Colonic mucosa (tissue), 4 donors: ENCODE measurements around the gene SRP54. TPM values are rescaled to one million over a fixed set of nuclear protein-coding genes. Genes with fewer than 3 reads are reported as not detected.
"Not testable (repeated sequence)": the region's sequence is repeated elsewhere in the genome, so short reads cannot be mapped to it uniquely, and the experiment has no call there.

ENCODE experiments used
- DNase-seq: peaks from one replicate; pipeline ENCODE4 v3.0.0-alpha.2; 2020
- H3K27ac ChIP-seq: fragments of 200-600 bp; one replicate; pipeline ENCODE4 v1.8.0; 2021
- H3K27me3 ChIP-seq: fragments of 200-600 bp; one replicate; pipeline ENCODE4 v1.8.0; 2021
- H3K36me3 ChIP-seq: fragments of 200-600 bp; one replicate; pipeline ENCODE4 v1.8.0; 2021
- H3K4me1 ChIP-seq: fragments of 200-600 bp; one replicate; pipeline ENCODE4 v1.8.0; 2021; ENCODE audit warnings: mild to moderate bottlenecking
- H3K4me3 ChIP-seq: fragments of 200-600 bp; one replicate; pipeline ENCODE4 v1.8.0; 2021
- H3K9ac ChIP-seq, 2 donors: one replicate each; pipeline ENCODE4 v1.7.0; 2013; ENCODE audit warnings: control low read depth in 2 of 2, low read depth in 2 of 2, low read length in 2 of 2
- H3K9me3 ChIP-seq: fragments of 200-600 bp; one replicate; pipeline ENCODE4 v1.8.0; 2021
- intact Hi-C: fragments of 100-400 bp; cut with DNase I; formaldehyde crosslinking; loops from one replicate; pipeline ENCODE4 v1.14.1; 2022
- total RNA-seq, 2 donors: library from RNA; stranded (reverse); fragmentation: NEBNext Ultra II Directional in 1 of 2; extraction: Animal tissue kit (Norgen Biotek cat#: 25700) in 1 of 2; gene quantifications; one replicate each; pipeline ENCODE4 v1.2.1, GENCODE V29; 2021
- TF ChIP-seq, protein P1 (sequence below): fragments of 200-600 bp; IDR thresholded peaks from one replicate; pipeline ENCODE4 v1.8.0; 2022; ENCODE audit warnings: antibody characterized with exemption, mild to moderate bottlenecking
- donor health status: healthy.
- donor health status: DM: no; HTN: no; CAD: no.
- donor health status: DM: no; HTN: no; CAD: no.

Gene SRP54
- total RNA-seq, 2 donors from 2014 or later, result 43.5 to 45.6 TPM

DNA sequence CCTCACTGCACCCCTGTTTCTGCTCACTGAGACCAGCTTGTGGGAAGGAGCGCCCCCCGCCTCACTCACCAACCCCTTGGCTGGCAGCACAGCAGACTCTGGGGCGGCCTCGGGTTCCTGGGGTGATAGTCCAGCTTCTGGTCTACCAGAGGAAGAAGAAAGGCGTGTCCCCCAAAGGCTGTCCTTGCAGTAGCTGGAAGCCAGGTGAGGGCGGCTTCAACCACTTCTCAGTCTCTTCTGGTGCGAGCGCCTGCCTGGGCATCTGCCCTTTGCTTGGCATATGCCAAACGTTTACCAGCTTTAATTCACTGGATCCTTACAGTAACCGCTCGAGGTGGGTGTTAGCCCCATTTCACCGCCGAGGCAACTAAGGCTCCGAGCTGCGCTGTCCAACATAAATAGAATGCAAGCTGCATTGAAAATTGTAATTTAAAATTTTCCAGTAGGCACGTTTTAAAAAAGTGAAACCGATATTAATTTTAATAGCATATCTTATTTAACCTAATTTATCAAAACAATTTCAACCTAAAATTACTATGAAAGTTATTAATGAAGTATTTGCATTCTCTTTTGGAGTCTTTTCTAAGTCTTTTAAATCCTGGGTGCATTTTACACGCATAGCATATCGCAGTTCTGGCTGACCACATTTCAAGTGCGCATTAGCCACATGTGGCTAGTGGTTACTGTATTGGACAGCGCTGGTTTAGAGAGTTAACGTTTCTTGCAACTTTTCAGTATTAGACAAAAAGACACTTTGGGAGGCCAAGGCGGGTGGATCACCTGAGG, 64.2 kb downstream of the SRP54 start:
- peak overlapping the region; percentile 75 for H3K4me3 ChIP-seq
- no peaks in the 10 kb centered on the region for H3K27me3 ChIP-seq
- intact Hi-C loops, result loop anchor here (10.0 kb wide), 2 partner anchors 62 to 358 kb away; partner anchors contain the start of genes NFKBIA and SRP54
- peak; percentile 75 for DNase-seq
- H3K4me1 ChIP-seq, result peaks cover 18% of the 10 kb centered on the region
- no peaks in the 10 kb centered on the region for H3K36me3 ChIP-seq
- peak overlapping the region; percentile 99 for H3K27ac ChIP-seq
- TF ChIP-seq, protein P1, sequence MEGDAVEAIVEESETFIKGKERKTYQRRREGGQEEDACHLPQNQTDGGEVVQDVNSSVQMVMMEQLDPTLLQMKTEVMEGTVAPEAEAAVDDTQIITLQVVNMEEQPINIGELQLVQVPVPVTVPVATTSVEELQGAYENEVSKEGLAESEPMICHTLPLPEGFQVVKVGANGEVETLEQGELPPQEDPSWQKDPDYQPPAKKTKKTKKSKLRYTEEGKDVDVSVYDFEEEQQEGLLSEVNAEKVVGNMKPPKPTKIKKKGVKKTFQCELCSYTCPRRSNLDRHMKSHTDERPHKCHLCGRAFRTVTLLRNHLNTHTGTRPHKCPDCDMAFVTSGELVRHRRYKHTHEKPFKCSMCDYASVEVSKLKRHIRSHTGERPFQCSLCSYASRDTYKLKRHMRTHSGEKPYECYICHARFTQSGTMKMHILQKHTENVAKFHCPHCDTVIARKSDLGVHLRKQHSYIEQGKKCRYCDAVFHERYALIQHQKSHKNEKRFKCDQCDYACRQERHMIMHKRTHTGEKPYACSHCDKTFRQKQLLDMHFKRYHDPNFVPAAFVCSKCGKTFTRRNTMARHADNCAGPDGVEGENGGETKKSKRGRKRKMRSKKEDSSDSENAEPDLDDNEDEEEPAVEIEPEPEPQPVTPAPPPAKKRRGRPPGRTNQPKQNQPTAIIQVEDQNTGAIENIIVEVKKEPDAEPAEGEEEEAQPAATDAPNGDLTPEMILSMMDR, result no peak
- H3K9me3 ChIP-seq, result no peaks in the 10 kb centered on the region
- peak overlapping the region; percentile 84 to 89 for H3K9ac ChIP-seq

DNA sequence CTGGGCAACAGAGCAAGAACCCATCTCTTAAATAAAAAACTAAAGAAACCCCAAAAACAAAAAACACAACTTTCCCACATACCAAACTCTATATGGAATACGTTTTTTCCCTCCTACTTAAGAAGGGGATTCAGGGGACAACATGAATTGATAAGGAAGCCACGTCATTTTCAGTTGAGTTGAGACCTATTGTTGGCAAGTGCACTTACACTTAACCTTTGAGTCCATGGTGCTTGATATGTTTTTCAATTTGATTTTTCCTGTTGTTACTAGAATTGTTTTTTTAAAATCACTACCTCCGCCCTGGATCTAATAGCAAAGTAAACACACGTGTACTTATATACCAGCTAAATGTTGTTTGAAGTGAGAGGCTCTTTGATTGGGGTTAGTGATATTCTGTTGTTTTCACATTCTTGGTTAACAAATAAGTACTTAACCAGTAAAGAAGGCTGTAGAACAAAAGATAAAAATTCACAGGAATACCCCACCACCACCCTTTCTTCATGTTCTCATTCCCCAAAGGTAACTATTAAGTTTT, 65.3 kb downstream of the SRP54 start:
- Histone ChIP-seq H3K36me3 (no peaks in the 10 kb centered on the region), H3K9me3 (no peaks in the 10 kb centered on the region), H3K4me3 (peak overlapping the region; percentile 75), H3K27ac (peak overlapping the region; percentile 99), H3K4me1 (peaks cover 18% of the 10 kb centered on the region), H3K27me3 (no peaks in the 10 kb centered on the region), H3K9ac (peak overlapping the region in 1 of 2 donors; percentile 89)
- TF ChIP-seq, protein P1, result no peak
- intact Hi-C loops, result loop anchor here (10.0 kb wide), 2 partner anchors 63 to 357 kb away; partner anchors contain the start of genes NFKBIA and SRP54
- DNase-seq, result peak; percentile 9

DNA sequence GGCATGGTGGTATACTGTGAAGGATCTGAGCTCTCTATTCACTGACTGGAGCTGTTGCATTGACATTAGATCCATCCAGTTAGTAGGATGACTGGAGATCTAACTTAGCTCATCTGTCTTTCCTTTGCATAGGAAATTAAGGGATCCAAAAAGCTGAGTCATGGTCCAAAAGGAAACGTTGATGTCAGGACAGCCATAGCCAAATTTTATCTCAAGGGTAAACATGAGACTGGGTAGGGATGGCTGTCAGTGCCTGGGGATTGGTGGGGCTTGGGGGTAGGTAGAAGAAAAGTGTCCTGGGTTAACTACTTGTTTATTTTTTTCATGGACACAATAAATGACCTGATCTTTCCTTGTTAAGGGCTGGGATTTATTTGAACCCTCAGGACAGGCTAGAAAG, 67.9 kb downstream of the SRP54 start:
- no peak for DNase-seq
- H3K4me3 ChIP-seq, result no peak overlapping the region
- H3K27ac ChIP-seq, result peak overlapping the region; percentile 78
- no peaks in the 10 kb centered on the region for H3K27me3 ChIP-seq
- TF ChIP-seq, protein P1, result no peak
- H3K4me1 ChIP-seq, result peaks cover 15% of the 10 kb centered on the region
- intact Hi-C loops, result loop anchor here (5.0 kb wide), 1 partner anchor 72 kb away; the partner anchor contains the start of genes PPP2R3C and PRORP
- H3K36me3 ChIP-seq, result no peaks in the 10 kb centered on the region
- no peak overlapping the region for H3K9ac ChIP-seq
- no peaks in the 10 kb centered on the region for H3K9me3 ChIP-seq

DNA sequence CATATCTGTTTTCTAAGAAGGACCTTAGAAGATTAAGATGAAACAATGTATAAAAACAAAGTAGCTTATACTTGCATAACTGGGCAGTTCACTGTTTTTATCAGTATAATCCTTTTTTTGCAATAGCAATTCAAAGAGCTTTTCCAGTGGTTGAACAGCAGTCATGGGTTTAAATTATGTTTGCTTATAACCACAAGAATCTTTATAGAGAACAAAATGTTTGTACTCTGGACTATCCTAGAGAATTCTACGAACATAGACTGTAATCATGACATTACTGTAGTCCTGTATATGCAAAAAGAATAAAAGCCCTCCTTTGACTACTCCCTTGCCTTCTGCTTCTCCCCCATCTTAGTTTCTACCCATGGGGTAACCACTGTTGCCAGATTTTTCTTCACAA, 69.0 kb downstream of the SRP54 start:
- Histone ChIP-seq H3K27me3 (no peaks in the 10 kb centered on the region), H3K27ac (peak overlapping the region; percentile 78), H3K4me1 (peaks cover 15% of the 10 kb centered on the region), H3K9ac (no peak overlapping the region), H3K4me3 (no peak overlapping the region), H3K9me3 (no peaks in the 10 kb centered on the region), H3K36me3 (no peaks in the 10 kb centered on the region)
- no peak for DNase-seq
- intact Hi-C loops, result loop anchor here (5.0 kb wide), 1 partner anchor 71 kb away; the partner anchor contains the start of genes PPP2R3C and PRORP
- TF ChIP-seq, protein P1, result no peak

DNA sequence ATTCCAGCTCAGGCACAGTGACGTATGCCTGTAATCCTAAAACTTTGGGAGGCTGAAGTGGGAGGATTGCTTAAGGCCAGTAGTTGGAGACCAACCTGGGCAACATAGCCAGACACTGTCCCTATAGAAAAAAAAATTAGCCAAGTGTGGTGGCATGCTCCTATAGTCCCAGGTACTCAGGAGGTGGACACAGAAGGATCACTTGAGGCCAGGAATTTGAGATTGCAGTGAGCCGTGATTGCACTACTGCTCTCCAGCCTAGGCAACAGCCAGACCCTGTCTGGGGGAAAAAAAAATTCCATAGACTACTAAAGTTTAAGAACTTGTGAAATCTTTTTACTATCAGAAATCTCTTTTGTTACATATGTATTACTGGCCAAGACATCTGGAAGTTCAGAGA, 69.8 kb downstream of the SRP54 start:
- TF ChIP-seq, protein P1, result no peak
- Histone ChIP-seq H3K27ac (no peak overlapping the region), H3K9ac (no peak overlapping the region), H3K4me3 (no peak overlapping the region), H3K9me3 (no peaks in the 10 kb centered on the region), H3K36me3 (no peaks in the 10 kb centered on the region), H3K27me3 (no peaks in the 10 kb centered on the region), H3K4me1 (peaks cover 15% of the 10 kb centered on the region)
- intact Hi-C loops, result loop anchor here (5.0 kb wide), 1 partner anchor 70 kb away; the partner anchor contains the start of genes PPP2R3C and PRORP
- DNase-seq, result peak; percentile 14

DNA sequence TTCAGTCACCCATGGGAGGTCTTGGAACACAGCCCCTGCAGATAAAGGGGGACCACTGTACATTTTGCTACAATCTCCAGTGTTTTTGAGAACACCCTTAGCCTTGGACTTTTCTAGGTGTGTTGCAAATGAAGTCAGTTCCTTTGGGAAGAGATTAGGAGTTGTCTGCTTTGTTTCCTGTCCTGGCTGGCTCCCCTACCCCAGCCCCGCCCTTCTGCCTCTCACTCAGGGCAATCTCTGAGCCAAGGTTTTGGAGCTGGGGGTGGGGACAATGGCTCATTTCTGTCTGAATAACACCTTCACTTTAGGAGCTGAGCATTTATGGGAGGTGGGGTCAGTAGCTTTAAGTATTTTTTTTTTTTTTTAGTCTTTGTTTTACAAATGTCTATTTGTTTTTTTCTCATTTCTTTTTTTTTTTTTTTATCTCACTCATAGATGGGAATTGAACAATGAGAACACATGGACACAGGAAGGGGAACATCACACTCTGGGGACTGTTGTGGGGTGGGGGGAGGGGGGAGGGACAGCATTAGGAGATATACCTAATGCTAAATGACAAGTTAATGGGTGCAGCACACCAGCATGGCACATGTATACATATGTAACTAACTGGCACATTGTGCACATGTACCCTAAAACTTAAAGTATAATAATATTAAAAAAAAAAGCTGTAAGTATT, 78.5 kb downstream of the SRP54 start:
- peak; percentile 80 for DNase-seq
- H3K36me3 ChIP-seq, H3K27ac ChIP-seq, intact Hi-C loops, H3K27me3 ChIP-seq, H3K4me3 ChIP-seq, H3K4me1 ChIP-seq, H3K9me3 ChIP-seq: not testable (repeated sequence)
- H3K9ac ChIP-seq, result peak overlapping the region in 1 of 2 donors; percentile 5

DNA sequence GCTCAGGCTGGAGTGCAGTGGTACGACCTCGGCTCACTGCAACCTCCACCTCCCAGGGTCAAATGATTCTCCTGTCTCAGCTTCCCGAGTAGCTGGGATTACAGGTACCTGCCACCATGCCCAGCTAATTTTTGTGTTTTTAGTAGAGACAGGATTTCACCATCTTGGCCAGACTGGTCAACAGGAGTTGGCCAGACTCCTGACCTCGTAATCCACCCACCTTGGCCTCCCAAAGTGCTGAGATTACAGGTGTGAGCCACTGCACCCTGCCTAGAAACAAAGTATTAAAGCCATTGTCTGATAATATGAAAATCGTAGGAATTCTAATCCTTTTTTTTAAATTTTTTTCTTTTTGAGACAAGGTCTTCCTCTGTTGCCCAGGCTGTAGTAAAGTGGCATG, 82.9 kb downstream of the SRP54 start:
- intact Hi-C loops, H3K4me3 ChIP-seq, H3K27me3 ChIP-seq, H3K4me1 ChIP-seq, H3K36me3 ChIP-seq, H3K9me3 ChIP-seq, H3K9ac ChIP-seq, H3K27ac ChIP-seq: not testable (repeated sequence)
- peak; percentile 4 for DNase-seq
